LNCaP clone FGC (cell line): ENCODE results near the gene CDCA3.
"Not testable (repeated sequence)": the region's sequence is repeated elsewhere in the genome, so short reads cannot be mapped to it uniquely, and the experiment has no call there.

Source experiments
- DNase-seq: peaks from one replicate; pipeline ENCODE4 v3.0.0-alpha.2; 2011; ENCODE audit warnings: low read depth
- H3K4me3 ChIP-seq: 2 replicates; pipeline ENCODE4 v1.5.1; 2011; ENCODE audit warnings: mild to moderate bottlenecking, low read depth, low read length, control low read depth
- TF ChIP-seq, protein P1 (sequence below): IDR thresholded peaks from 2 replicates; pipeline ENCODE4 v1.5.1; 2012; ENCODE audit warnings: mild to moderate bottlenecking; ENCODE audit not compliant: control insufficient read depth, insufficient read depth; ENCODE audit errors: extremely low read depth

The CDCA3 gene

GRCh38 chr12:6890789-6891645 is 39.9 kb upstream of the CDCA3 start:
- TF ChIP-seq, protein P1, sequence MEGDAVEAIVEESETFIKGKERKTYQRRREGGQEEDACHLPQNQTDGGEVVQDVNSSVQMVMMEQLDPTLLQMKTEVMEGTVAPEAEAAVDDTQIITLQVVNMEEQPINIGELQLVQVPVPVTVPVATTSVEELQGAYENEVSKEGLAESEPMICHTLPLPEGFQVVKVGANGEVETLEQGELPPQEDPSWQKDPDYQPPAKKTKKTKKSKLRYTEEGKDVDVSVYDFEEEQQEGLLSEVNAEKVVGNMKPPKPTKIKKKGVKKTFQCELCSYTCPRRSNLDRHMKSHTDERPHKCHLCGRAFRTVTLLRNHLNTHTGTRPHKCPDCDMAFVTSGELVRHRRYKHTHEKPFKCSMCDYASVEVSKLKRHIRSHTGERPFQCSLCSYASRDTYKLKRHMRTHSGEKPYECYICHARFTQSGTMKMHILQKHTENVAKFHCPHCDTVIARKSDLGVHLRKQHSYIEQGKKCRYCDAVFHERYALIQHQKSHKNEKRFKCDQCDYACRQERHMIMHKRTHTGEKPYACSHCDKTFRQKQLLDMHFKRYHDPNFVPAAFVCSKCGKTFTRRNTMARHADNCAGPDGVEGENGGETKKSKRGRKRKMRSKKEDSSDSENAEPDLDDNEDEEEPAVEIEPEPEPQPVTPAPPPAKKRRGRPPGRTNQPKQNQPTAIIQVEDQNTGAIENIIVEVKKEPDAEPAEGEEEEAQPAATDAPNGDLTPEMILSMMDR = peak; percentile 84
- H3K4me3 ChIP-seq = peak overlapping the region; percentile 48
- peak; percentile 76 for DNase-seq

DNA sequence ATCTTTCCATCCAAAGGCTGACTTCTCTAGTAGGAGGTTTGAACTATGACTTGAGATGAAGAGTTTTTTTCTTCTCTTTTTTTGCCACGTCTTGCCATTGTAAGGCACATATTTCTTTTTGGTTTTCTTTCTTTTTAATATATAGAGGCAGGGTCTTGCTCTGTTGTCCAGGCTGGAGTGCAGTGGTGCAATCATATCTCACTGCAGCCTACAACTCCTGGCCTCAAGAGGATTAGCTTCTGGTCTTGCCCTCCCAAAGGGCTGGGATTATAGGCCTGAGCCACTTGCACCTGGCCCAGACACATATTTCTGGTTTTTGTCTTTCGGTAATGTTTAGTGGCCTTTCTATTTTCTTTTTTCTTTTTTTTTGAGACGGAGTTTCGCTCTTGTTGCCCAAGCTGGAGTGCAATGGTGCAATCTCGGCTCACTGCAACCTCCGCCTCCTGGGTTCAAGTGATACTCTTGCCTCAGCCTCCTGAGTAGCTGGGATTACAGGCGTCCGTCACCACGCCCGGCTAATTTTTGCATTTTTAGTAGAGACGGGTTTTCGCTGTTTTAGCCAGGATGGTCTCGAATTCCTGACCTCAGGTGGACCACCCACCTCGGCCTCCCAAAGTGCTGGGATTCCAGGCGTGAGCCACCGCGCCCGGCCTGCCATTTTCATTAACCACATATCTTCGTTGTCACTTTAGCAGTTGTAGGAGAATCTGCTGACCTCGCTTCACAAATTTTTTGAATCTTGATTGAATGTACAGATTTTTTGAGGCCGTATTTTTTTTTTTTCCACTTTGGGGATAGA is 38.9 kb upstream of the CDCA3 start:
- H3K4me3 ChIP-seq = peak overlapping the region; percentile 35
- DNase-seq = not testable (repeated sequence)

DNA sequence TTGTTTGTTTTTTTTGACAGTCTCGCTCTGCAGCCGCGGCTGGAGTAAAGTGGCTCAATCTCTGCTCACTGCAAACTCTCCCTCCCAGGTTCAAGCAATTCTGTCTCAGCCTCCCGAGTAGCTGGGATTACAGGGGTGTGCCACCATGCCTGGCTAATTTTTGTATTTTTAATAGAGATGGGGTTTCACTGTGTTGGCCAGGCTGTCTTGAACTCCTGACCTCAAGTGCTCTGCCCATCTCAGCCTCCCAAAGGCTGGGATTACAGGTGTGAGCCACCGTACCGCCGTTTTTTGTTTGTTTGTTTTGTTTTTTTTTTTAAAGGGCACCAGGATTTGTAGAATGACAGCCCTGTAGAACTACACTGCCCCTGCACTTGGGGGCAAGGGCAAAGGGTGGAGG is 37.7 kb upstream of the CDCA3 start:
- H3K4me3 ChIP-seq, DNase-seq: not testable (repeated sequence)

GRCh38 chr12:6888360-6888759 is 37.3 kb upstream of the CDCA3 start:
- TF ChIP-seq, protein P1 = no peak
- no peak for DNase-seq
- no peak overlapping the region for H3K4me3 ChIP-seq

DNA sequence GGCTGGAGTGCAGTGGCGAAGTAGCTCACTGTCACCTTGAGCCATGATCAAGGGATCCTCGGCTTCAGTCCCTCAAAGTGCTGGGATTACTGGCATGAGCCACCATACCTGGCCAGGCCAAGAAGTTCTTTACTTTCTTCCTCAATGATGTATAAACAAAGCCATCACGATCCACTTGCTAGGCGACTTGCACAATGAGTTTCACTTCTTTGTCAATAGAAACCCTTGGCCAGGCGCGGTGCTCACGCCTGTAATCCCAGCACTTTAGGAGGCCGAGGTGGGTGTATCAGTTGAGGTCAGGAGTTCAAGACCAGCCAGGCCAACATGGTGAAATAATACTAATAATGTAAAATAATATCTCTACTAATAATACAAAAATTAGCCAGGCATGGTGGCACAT is 36.4 kb upstream of the CDCA3 start:
- TF ChIP-seq, protein P1 = no peak
- no peak for DNase-seq
- H3K4me3 ChIP-seq = no peak overlapping the region

- not testable (repeated sequence) for DNase-seq, H3K4me3 ChIP-seq
These were observed 35.3 kb upstream of the CDCA3 start for GRCh38 chr12:6886206-6886999.

GRCh38 chr12:6884539-6884938 is 33.5 kb upstream of the CDCA3 start:
- H3K4me3 ChIP-seq = no peak overlapping the region
- no peak for DNase-seq
- TF ChIP-seq, protein P1 = no peak

GRCh38 chr12:6883683-6884082 is 32.6 kb upstream of the CDCA3 start:
- no peak overlapping the region for H3K4me3 ChIP-seq
- no peak for DNase-seq
- TF ChIP-seq, protein P1 = no peak
